Measurements from ENCODE around the gene ADAD1.

- no peak for TF ChIP-seq CTCF (IDR thresholded peaks at IDR 0.05)
- no peak for TF ChIP-seq EP300 (IDR thresholded peaks at IDR 0.05)
Observed at GRCh38 chr4:122456231-122457116, 77.7 kb downstream of the ADAD1 start, which contains the start of gene IL2.
